WTC11 (cell line): ENCODE measurements around the gene TAF8.

Experiments
- ETV6 ChIP-seq: sonication (generic); formaldehyde crosslinking; IDR thresholded peaks from 2 replicates; pipeline ENCODE4 v1.8.1; 2022; ENCODE audit warnings: mild to moderate bottlenecking, missing genetic modification reagents
- RELA ChIP-seq: sonication (generic); formaldehyde crosslinking; IDR thresholded peaks from 2 replicates; pipeline ENCODE4 v1.8.1; 2022; ENCODE audit warnings: missing genetic modification reagents, mild to moderate bottlenecking, borderline replicate concordance
- SP1 ChIP-seq: sonication (generic); formaldehyde crosslinking; conservative IDR thresholded peaks from 2 replicates; pipeline ENCODE4 v1.8.1; 2022; ENCODE audit warnings: missing genetic modification reagents
- ZNF263 ChIP-seq: sonication (generic); formaldehyde crosslinking; IDR thresholded peaks from 2 replicates; pipeline ENCODE4 v1.8.1; 2022; ENCODE audit warnings: low read depth, mild to moderate bottlenecking, moderate library complexity, missing genetic modification reagents
- TF ChIP-seq, protein P1 (sequence below): sonication (generic); formaldehyde crosslinking; IDR thresholded peaks from 2 replicates; pipeline ENCODE4 v1.8.1; 2023; ENCODE audit warnings: mild to moderate bottlenecking, missing genetic modification reagents, moderate library complexity
- TF ChIP-seq, protein P2 (sequence below): fragments of 200-600 bp; IDR thresholded peaks from 2 replicates; pipeline ENCODE4 v1.8.0; 2022; ENCODE audit warnings: antibody characterized with exemption
- TF ChIP-seq, protein P3 (sequence below): sonication (generic); formaldehyde crosslinking; conservative IDR thresholded peaks from 2 replicates; pipeline ENCODE4 v1.8.1; 2022; ENCODE audit warnings: mild to moderate bottlenecking, missing genetic modification reagents
- TF ChIP-seq, protein P4 (sequence below): sonication (generic); formaldehyde crosslinking; IDR thresholded peaks from 2 replicates; pipeline ENCODE4 v1.8.1; 2022; ENCODE audit warnings: low read depth, missing genetic modification reagents, borderline replicate concordance
- TF ChIP-seq, protein P5 (sequence below): sonication (generic); formaldehyde crosslinking; IDR thresholded peaks from 2 replicates; pipeline ENCODE4 v1.8.0; 2022; ENCODE audit warnings: missing genetic modification reagents
- TF ChIP-seq, protein P6 (sequence below): sonication (generic); formaldehyde crosslinking; IDR thresholded peaks from 2 replicates; pipeline ENCODE4 v1.8.0; 2022; ENCODE audit warnings: mild to moderate bottlenecking, missing genetic modification reagents
- TF ChIP-seq, protein P7 (sequence below): sonication (generic); formaldehyde crosslinking; IDR thresholded peaks from 2 replicates; pipeline ENCODE4 v1.8.0; 2023; ENCODE audit warnings: mild to moderate bottlenecking, missing genetic modification reagents
- TF ChIP-seq, protein P8 (sequence below): sonication (generic); formaldehyde crosslinking; IDR thresholded peaks from 2 replicates; pipeline ENCODE4 v1.8.0; 2022; ENCODE audit warnings: mild to moderate bottlenecking, missing genetic modification reagents

DNA sequence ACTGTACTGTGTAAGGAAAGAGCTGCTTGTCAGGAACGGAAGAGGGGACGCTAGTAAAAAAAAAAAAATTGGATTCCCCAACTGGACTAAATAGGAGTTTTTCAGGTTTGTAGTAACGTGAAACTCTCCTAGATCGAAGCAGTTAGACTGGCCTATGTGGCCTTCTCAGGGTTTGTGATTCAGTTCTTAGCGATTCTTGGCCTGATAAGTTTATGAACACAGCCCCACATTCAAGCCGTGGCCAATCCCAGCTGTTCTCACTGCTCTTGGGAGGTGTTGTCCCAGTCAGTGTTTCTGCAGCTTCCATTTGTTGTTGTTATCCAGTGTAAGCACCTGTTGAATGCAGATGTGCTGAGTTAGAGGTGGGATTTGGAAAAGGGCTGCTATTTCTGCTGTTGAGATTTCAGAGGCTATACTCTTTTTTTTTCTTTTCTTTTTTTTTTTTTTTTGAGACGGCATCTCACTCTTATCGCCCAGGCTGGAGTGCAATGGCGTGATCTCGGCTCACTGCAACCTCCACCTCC is 29.7 kb downstream of the TAF8 start:
- TF ChIP-seq, protein P1, sequence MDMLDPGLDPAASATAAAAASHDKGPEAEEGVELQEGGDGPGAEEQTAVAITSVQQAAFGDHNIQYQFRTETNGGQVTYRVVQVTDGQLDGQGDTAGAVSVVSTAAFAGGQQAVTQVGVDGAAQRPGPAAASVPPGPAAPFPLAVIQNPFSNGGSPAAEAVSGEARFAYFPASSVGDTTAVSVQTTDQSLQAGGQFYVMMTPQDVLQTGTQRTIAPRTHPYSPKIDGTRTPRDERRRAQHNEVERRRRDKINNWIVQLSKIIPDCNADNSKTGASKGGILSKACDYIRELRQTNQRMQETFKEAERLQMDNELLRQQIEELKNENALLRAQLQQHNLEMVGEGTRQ = no peak
- TF ChIP-seq, protein P2, sequence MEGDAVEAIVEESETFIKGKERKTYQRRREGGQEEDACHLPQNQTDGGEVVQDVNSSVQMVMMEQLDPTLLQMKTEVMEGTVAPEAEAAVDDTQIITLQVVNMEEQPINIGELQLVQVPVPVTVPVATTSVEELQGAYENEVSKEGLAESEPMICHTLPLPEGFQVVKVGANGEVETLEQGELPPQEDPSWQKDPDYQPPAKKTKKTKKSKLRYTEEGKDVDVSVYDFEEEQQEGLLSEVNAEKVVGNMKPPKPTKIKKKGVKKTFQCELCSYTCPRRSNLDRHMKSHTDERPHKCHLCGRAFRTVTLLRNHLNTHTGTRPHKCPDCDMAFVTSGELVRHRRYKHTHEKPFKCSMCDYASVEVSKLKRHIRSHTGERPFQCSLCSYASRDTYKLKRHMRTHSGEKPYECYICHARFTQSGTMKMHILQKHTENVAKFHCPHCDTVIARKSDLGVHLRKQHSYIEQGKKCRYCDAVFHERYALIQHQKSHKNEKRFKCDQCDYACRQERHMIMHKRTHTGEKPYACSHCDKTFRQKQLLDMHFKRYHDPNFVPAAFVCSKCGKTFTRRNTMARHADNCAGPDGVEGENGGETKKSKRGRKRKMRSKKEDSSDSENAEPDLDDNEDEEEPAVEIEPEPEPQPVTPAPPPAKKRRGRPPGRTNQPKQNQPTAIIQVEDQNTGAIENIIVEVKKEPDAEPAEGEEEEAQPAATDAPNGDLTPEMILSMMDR = no peak
- TF ChIP-seq, protein P3, sequence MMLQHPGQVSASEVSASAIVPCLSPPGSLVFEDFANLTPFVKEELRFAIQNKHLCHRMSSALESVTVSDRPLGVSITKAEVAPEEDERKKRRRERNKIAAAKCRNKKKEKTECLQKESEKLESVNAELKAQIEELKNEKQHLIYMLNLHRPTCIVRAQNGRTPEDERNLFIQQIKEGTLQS (CRISPR knock-in tag) = no peak
- TF ChIP-seq, protein P4, sequence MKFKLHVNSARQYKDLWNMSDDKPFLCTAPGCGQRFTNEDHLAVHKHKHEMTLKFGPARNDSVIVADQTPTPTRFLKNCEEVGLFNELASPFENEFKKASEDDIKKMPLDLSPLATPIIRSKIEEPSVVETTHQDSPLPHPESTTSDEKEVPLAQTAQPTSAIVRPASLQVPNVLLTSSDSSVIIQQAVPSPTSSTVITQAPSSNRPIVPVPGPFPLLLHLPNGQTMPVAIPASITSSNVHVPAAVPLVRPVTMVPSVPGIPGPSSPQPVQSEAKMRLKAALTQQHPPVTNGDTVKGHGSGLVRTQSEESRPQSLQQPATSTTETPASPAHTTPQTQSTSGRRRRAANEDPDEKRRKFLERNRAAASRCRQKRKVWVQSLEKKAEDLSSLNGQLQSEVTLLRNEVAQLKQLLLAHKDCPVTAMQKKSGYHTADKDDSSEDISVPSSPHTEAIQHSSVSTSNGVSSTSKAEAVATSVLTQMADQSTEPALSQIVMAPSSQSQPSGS (CRISPR knock-in tag) = no peak
- TF ChIP-seq ZNF263 (CRISPR knock-in tag) = no peak
- TF ChIP-seq SP1 (CRISPR knock-in tag) = no peak
- TF ChIP-seq, protein P5, sequence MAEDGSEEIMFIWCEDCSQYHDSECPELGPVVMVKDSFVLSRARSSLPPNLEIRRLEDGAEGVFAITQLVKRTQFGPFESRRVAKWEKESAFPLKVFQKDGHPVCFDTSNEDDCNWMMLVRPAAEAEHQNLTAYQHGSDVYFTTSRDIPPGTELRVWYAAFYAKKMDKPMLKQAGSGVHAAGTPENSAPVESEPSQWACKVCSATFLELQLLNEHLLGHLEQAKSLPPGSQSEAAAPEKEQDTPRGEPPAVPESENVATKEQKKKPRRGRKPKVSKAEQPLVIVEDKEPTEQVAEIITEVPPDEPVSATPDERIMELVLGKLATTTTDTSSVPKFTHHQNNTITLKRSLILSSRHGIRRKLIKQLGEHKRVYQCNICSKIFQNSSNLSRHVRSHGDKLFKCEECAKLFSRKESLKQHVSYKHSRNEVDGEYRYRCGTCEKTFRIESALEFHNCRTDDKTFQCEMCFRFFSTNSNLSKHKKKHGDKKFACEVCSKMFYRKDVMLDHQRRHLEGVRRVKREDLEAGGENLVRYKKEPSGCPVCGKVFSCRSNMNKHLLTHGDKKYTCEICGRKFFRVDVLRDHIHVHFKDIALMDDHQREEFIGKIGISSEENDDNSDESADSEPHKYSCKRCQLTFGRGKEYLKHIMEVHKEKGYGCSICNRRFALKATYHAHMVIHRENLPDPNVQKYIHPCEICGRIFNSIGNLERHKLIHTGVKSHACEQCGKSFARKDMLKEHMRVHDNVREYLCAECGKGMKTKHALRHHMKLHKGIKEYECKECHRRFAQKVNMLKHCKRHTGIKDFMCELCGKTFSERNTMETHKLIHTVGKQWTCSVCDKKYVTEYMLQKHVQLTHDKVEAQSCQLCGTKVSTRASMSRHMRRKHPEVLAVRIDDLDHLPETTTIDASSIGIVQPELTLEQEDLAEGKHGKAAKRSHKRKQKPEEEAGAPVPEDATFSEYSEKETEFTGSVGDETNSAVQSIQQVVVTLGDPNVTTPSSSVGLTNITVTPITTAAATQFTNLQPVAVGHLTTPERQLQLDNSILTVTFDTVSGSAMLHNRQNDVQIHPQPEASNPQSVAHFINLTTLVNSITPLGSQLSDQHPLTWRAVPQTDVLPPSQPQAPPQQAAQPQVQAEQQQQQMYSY (CRISPR knock-in tag) = no peak
- TF ChIP-seq, protein P6, sequence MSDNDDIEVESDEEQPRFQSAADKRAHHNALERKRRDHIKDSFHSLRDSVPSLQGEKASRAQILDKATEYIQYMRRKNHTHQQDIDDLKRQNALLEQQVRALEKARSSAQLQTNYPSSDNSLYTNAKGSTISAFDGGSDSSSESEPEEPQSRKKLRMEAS (CRISPR knock-in tag) = no peak
- TF ChIP-seq, protein P7, sequence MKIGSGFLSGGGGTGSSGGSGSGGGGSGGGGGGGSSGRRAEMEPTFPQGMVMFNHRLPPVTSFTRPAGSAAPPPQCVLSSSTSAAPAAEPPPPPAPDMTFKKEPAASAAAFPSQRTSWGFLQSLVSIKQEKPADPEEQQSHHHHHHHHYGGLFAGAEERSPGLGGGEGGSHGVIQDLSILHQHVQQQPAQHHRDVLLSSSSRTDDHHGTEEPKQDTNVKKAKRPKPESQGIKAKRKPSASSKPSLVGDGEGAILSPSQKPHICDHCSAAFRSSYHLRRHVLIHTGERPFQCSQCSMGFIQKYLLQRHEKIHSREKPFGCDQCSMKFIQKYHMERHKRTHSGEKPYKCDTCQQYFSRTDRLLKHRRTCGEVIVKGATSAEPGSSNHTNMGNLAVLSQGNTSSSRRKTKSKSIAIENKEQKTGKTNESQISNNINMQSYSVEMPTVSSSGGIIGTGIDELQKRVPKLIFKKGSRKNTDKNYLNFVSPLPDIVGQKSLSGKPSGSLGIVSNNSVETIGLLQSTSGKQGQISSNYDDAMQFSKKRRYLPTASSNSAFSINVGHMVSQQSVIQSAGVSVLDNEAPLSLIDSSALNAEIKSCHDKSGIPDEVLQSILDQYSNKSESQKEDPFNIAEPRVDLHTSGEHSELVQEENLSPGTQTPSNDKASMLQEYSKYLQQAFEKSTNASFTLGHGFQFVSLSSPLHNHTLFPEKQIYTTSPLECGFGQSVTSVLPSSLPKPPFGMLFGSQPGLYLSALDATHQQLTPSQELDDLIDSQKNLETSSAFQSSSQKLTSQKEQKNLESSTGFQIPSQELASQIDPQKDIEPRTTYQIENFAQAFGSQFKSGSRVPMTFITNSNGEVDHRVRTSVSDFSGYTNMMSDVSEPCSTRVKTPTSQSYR (CRISPR knock-in tag) = no peak
- TF ChIP-seq, protein P8, sequence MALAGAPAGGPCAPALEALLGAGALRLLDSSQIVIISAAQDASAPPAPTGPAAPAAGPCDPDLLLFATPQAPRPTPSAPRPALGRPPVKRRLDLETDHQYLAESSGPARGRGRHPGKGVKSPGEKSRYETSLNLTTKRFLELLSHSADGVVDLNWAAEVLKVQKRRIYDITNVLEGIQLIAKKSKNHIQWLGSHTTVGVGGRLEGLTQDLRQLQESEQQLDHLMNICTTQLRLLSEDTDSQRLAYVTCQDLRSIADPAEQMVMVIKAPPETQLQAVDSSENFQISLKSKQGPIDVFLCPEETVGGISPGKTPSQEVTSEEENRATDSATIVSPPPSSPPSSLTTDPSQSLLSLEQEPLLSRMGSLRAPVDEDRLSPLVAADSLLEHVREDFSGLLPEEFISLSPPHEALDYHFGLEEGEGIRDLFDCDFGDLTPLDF (CRISPR knock-in tag) = no peak
- TF ChIP-seq RELA (CRISPR knock-in tag) = no peak
- no peak for TF ChIP-seq ETV6 (CRISPR knock-in tag)
